ENCODE measurements around the gene MAP3K12. TPM values are rescaled to one million over a fixed set of nuclear protein-coding genes. Genes with fewer than 3 reads are reported as not detected.

Gene MAP3K12
- total and polyA plus RNA-seq, 2 of the 4 experiments (the other 2 are of a cell fraction) = 29.0 to 52.5 TPM

DNA sequence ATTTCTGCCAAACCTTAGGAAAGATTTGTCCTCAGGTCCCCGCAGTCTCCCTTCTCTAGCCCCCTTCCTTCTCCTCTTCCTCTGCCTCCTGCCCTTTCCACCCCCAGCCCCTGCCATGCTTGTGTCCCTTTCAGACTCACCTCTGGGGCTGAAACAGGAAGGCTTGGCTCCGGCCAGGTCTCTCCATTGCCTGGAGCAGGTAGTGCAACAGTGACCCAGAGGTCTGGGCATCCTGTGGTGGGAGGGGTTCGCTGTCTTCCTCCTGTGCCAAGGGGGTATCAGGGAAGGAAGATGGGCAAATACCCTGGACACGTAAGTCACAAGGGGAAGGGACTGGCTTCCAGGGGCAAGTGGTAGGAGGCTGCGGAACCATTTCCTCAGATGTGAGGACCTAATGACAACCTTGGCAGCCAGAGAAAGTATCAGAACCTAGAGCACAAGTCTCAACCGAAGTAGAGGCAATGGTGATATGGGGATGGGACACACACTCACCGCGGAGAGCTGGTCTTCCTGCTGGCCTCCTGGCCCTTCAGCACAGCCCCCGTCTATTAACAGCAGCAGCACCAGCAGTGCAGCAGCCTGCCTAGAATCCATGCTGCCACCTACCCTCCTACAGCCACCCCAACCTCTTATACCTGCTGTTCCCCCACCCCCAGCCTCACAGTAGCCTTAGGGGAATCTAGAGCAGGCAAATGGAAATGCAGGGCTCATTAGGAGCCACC, 7.8 kb upstream of the MAP3K12 start, which contains the start of gene NPFF:
TSS of gene NPFF (minus strand) at position 604 of the 722 bp plus-strand sequence. CDS start at position 594, 10 bp downstream.
- Histone ChIP-seq H3K18ac (ENCODE audit: low read depth, low read length) (no peak within 1 kb of the TSS), H3K9me3 (ENCODE audit: control insufficient read depth, insufficient read depth, low read length) (no peaks in the 10 kb centered on the region), H4K5ac (ENCODE audit: low read depth, low read length) (no peak within 1 kb of the TSS), H3K36me3 (ENCODE audit: control insufficient read depth, insufficient read depth, low read length) (peaks cover 37% of the 10 kb centered on the region), H3K4me1 (ENCODE audit: control insufficient read depth, insufficient read depth, low read length) (peaks cover 2% of the 10 kb centered on the region), H2AFZ (replicated peaks; ENCODE audit: low read length, poor library complexity) (peak within 1 kb of the TSS; percentile 15), H3K4ac (ENCODE audit: low read depth, low read length) (no peak within 1 kb of the TSS), H3K4me2 (ENCODE audit: low read depth, low read length) (no peak within 1 kb of the TSS), H3K14ac (replicated peaks; ENCODE audit: low read depth, low read length) (no peak within 1 kb of the TSS), H2BK5ac (ENCODE audit: low read depth, low read length, poor library complexity, severe bottlenecking) (no peak within 1 kb of the TSS), H4K20me1 (ENCODE audit: insufficient read depth, low read length) (no peaks in the 10 kb centered on the region), H3K23ac (ENCODE audit: low read depth, low read length) (no peak within 1 kb of the TSS), H3K79me1 (ENCODE audit: low read depth in 1 of 2, low read length in 2 of 2) (peaks cover 2 to 37% of the 10 kb centered on the region in 2 experiments; a peak in 3 of 4 replicates), H3K4me3 (ENCODE audit: insufficient read depth, low read depth, low read length) (no peak within 1 kb of the TSS), H2BK120ac (ENCODE audit: low read depth, low read length) (no peak within 1 kb of the TSS), H4K8ac (ENCODE audit: low read depth in 2 of 2, low read length in 2 of 2) (no peak within 1 kb of the TSS), H2AK5ac (ENCODE audit: low read depth, low read length) (no peak within 1 kb of the TSS), H4K91ac (ENCODE audit: insufficient read depth, low read depth, low read length) (no peak within 1 kb of the TSS), H3K27ac (ENCODE audit: insufficient read depth, low read length) (no peak within 1 kb of the TSS), H3K9me1 (ENCODE audit: insufficient read depth, low read length) (peaks cover 2% of the 10 kb centered on the region), H3K56ac (ENCODE audit: extremely low read depth, insufficient read depth, low read length) (no peak within 1 kb of the TSS), H3K9ac (ENCODE audit: low read depth, low read length) (no peak within 1 kb of the TSS), H3K27me3 (ENCODE audit: control insufficient read depth, insufficient read depth, low read length) (no peaks in the 10 kb centered on the region), H2BK15ac (ENCODE audit: low read depth, low read length) (no peak within 1 kb of the TSS), H2AK9ac (replicated peaks; ENCODE audit: low read depth, low read length, poor library complexity) (no peak within 1 kb of the TSS), H2BK20ac (ENCODE audit: low read depth, low read length) (no peak within 1 kb of the TSS)
- ChIA-PET POLR2A (ENCODE audit: unreplicated experiment) (no interaction called here), CTCF (no interaction called here)
- ATAC-seq (ENCODE audit: low read depth) = no peak
- no peak for DNase-seq
- dilution Hi-C loops (cut with HindIII; ENCODE audit: low sequenced_read_pairs, unreplicated experiment) = no loop called here
- 98% methylated on average over 5 of the region's 9 CpGs; no CpG with 5 or more reads in 1 of the 2 experiments for WGBS, 2 experiments (ENCODE audit: extremely low coverage in 2 of 2, insufficient read length in 1 of 2)
- no peak for TF ChIP-seq ELK1 (IDR thresholded peaks at IDR 0.05; ENCODE audit: borderline replicate concordance, low read depth, low read length)
- no peak for TF ChIP-seq BHLHE40 (IDR thresholded peaks at IDR 0.05; ENCODE audit: low read depth, low read length)
- no peak for TF ChIP-seq POLR2A (IDR thresholded peaks at IDR 0.05; ENCODE audit: low read depth, low read length)
- TF ChIP-seq, protein P1, sequence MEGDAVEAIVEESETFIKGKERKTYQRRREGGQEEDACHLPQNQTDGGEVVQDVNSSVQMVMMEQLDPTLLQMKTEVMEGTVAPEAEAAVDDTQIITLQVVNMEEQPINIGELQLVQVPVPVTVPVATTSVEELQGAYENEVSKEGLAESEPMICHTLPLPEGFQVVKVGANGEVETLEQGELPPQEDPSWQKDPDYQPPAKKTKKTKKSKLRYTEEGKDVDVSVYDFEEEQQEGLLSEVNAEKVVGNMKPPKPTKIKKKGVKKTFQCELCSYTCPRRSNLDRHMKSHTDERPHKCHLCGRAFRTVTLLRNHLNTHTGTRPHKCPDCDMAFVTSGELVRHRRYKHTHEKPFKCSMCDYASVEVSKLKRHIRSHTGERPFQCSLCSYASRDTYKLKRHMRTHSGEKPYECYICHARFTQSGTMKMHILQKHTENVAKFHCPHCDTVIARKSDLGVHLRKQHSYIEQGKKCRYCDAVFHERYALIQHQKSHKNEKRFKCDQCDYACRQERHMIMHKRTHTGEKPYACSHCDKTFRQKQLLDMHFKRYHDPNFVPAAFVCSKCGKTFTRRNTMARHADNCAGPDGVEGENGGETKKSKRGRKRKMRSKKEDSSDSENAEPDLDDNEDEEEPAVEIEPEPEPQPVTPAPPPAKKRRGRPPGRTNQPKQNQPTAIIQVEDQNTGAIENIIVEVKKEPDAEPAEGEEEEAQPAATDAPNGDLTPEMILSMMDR (conservative IDR thresholded peaks at IDR 0.05; ENCODE audit: low read depth, low read length) = no peak
- TF ChIP-seq RFX5 (IDR thresholded peaks at IDR 0.05; ENCODE audit: low read depth, low read length) = no peak
- no peak for TF ChIP-seq FOS (IDR thresholded peaks at IDR 0.05; ENCODE audit: low read depth, low read length)
- TF ChIP-seq RCOR1 (IDR thresholded peaks at IDR 0.05; ENCODE audit: insufficient replicate concordance, low read length) = no peak
- no peak for TF ChIP-seq SMC3 (IDR thresholded peaks at IDR 0.05; ENCODE audit: low read depth, low read length)
- no peak for TF ChIP-seq MXI1 (IDR thresholded peaks at IDR 0.05; ENCODE audit: borderline replicate concordance, low read depth, low read length)
- TF ChIP-seq MAZ (IDR thresholded peaks at IDR 0.05; ENCODE audit: borderline replicate concordance, low read depth, low read length) = no peak
- TF ChIP-seq USF2 (IDR thresholded peaks at IDR 0.05; ENCODE audit: low read depth, low read length) = no peak
- in situ Hi-C loops (cut with MboI; ENCODE audit: low sequenced_read_pairs) = loop anchor here (10.0 kb wide), 1 partner anchor 182 kb away; the partner anchor contains the start of gene AAAS
- BruUV-seq (replicated peaks) = no TSS peak
- intact Hi-C loops (cut with micrococcal nuclease) = loop anchor here (5.0 kb wide), 1 partner anchor 295 kb away; no protein-coding TSS in a partner anchor

All from IMR-90 (cell line).